ACC112 (cell line): ENCODE data around the gene SARNP.

ENCODE experiments used
- H2AFZ ChIP-seq: fragments of 200-600 bp; sonication (generic); one replicate; pipeline ENCODE4 v1.6.0; 2017; ENCODE audit warnings: antibody characterized with exemption, low read length; ENCODE audit not compliant: unreplicated experiment
- H3K27ac ChIP-seq: fragments of 200-600 bp; sonication (generic); 2 replicates; pipeline ENCODE4 v1.5.1; 2014; ENCODE audit warnings: low read depth, mild to moderate bottlenecking, antibody characterized with exemption, low read length, moderate library complexity
- H3K27me3 ChIP-seq: fragments of 200-600 bp; sonication (generic); 2 replicates; pipeline ENCODE4 v1.6.1; 2014; ENCODE audit warnings: mild to moderate bottlenecking, antibody characterized with exemption, low read length, moderate library complexity, mixed read lengths; ENCODE audit not compliant: insufficient read depth
- H3K36me3 ChIP-seq: fragments of 200-600 bp; sonication (generic); 2 replicates; pipeline ENCODE4 v1.6.1; 2016; ENCODE audit warnings: mild to moderate bottlenecking, antibody characterized with exemption, low read length, moderate library complexity, mixed read lengths; ENCODE audit not compliant: insufficient read depth
- H3K4me1 ChIP-seq: fragments of 200-600 bp; sonication (generic); one replicate; pipeline ENCODE4 v1.6.1; 2016; ENCODE audit warnings: low read length, mixed read lengths; ENCODE audit not compliant: insufficient read depth, unreplicated experiment, control insufficient read depth
- H3K4me3 ChIP-seq: fragments of 200-600 bp; sonication (generic); 2 replicates; pipeline ENCODE4 v1.5.1; 2014; ENCODE audit warnings: mild to moderate bottlenecking, low read depth, low read length
- H3K79me2 ChIP-seq: fragments of 200-600 bp; sonication (generic); one replicate; pipeline ENCODE4 v1.6.0; 2016; ENCODE audit warnings: low read length; ENCODE audit not compliant: control insufficient read depth, unreplicated experiment, insufficient read depth

Gene SARNP

GRCh38 chr12:55849616-55850343 is 32.3 kb upstream of the SARNP start:
- Histone ChIP-seq H3K36me3 (no peaks in the 10 kb centered on the region), H3K27me3 (no peaks in the 10 kb centered on the region), H2AFZ (no peak overlapping the region), H3K4me3 (peak overlapping the region; percentile 24; the same call in 1 of the 2 replicates), H3K27ac (peak overlapping the region; percentile 100), H3K79me2 (no peaks in the 10 kb centered on the region), H3K4me1 (peaks cover 54% of the 10 kb centered on the region)

GRCh38 chr12:55847603-55848291 is 30.2 kb upstream of the SARNP start:
- Histone ChIP-seq H3K27me3 (no peaks in the 10 kb centered on the region), H2AFZ (no peak overlapping the region), H3K4me1 (peaks cover 60% of the 10 kb centered on the region), H3K36me3 (no peaks in the 10 kb centered on the region), H3K4me3 (peak overlapping the region; percentile 70), H3K27ac (peak overlapping the region; percentile 100), H3K79me2 (no peaks in the 10 kb centered on the region)

GRCh38 chr12:55847033-55847432 is 29.5 kb upstream of the SARNP start:
- Histone ChIP-seq H2AFZ (no peak overlapping the region), H3K4me3 (peak overlapping the region; percentile 55; the same call in 1 of the 2 replicates), H3K36me3 (no peaks in the 10 kb centered on the region), H3K27ac (peak overlapping the region; percentile 100), H3K4me1 (peaks cover 60% of the 10 kb centered on the region), H3K79me2 (peaks cover 4% of the 10 kb centered on the region), H3K27me3 (no peaks in the 10 kb centered on the region)

GRCh38 chr12:55845785-55846496 is 28.4 kb upstream of the SARNP start:
- Histone ChIP-seq H3K4me1 (peaks cover 66% of the 10 kb centered on the region), H3K79me2 (peaks cover 14% of the 10 kb centered on the region), H3K27me3 (no peaks in the 10 kb centered on the region), H3K27ac (peak overlapping the region; percentile 100), H2AFZ (no peak overlapping the region), H3K4me3 (no peak overlapping the region), H3K36me3 (peaks cover 1% of the 10 kb centered on the region; the same call in 1 of the 2 replicates)

GRCh38 chr12:55845361-55845760 is 27.8 kb upstream of the SARNP start:
- Histone ChIP-seq H2AFZ (no peak overlapping the region), H3K79me2 (peaks cover 16% of the 10 kb centered on the region), H3K36me3 (peaks cover 7% of the 10 kb centered on the region; the same call in 1 of the 2 replicates), H3K27ac (peak overlapping the region; percentile 100), H3K27me3 (no peaks in the 10 kb centered on the region), H3K4me3 (no peak overlapping the region; the same call in 1 of the 2 replicates), H3K4me1 (peaks cover 62% of the 10 kb centered on the region)

GRCh38 chr12:55844961-55845360 is 27.4 kb upstream of the SARNP start:
- Histone ChIP-seq H3K36me3 (peaks cover 7% of the 10 kb centered on the region; the same call in 1 of the 2 replicates), H3K79me2 (peaks cover 16% of the 10 kb centered on the region), H3K4me3 (no peak overlapping the region; the same call in 1 of the 2 replicates), H2AFZ (no peak overlapping the region), H3K4me1 (peaks cover 58% of the 10 kb centered on the region), H3K27me3 (no peaks in the 10 kb centered on the region), H3K27ac (peak overlapping the region; percentile 100)

- Histone ChIP-seq H3K79me2 (peaks cover 16% of the 10 kb centered on the region), H2AFZ (no peak overlapping the region), H3K27me3 (no peaks in the 10 kb centered on the region), H3K36me3 (peaks cover 13% of the 10 kb centered on the region; the same call in 1 of the 2 replicates), H3K27ac (peak overlapping the region; percentile 50; the same call in 1 of the 2 replicates), H3K4me3 (no peak overlapping the region), H3K4me1 (peaks cover 45% of the 10 kb centered on the region)
Observed at GRCh38 chr12:55843431-55843830, 25.9 kb upstream of the SARNP start.

GRCh38 chr12:55842681-55843429 is 25.3 kb upstream of the SARNP start, which contains the start of gene MMP19:
Gene MMP19 (minus strand): TSS chr12:55842936. CDS start chr12:55842830, 106 bp downstream.
- H2AFZ ChIP-seq: no peak within 1 kb of the TSS
- peaks cover 17% of the 10 kb centered on the region; the same call in 1 of the 2 replicates for H3K36me3 ChIP-seq
- peak within 1 kb of the TSS; percentile 82 for H3K4me3 ChIP-seq
- peak within 1 kb of the TSS; percentile 50; the same call in 1 of the 2 replicates for H3K27ac ChIP-seq
- peaks cover 44% of the 10 kb centered on the region for H3K4me1 ChIP-seq
- H3K79me2 ChIP-seq: peaks cover 16% of the 10 kb centered on the region
- H3K27me3 ChIP-seq: no peaks in the 10 kb centered on the region

- Histone ChIP-seq H3K36me3 (peaks cover 22% of the 10 kb centered on the region; the same call in 1 of the 2 replicates), H3K4me1 (peaks cover 24% of the 10 kb centered on the region), H3K27me3 (no peaks in the 10 kb centered on the region), H3K27ac (no peak overlapping the region), H3K79me2 (peaks cover 16% of the 10 kb centered on the region), H3K4me3 (0 out of 2 replicates have a peak overlapping the region, but pooled peaks have one; percentile 82), H2AFZ (no peak overlapping the region)
Observed at GRCh38 chr12:55840581-55841351, 23.2 kb upstream of the SARNP start.
